Rectal smooth muscle tissue (tissue), 1 donor: ENCODE measurements around the gene SART1.

Source experiments
- H3K27ac ChIP-seq: one replicate; pipeline ENCODE4 v1.7.0; 2013; ENCODE audit warnings: low read depth, low read length, inconsistent platforms
- H3K27me3 ChIP-seq: one replicate; pipeline ENCODE4 v1.7.0; 2013; ENCODE audit warnings: low read length; ENCODE audit not compliant: control insufficient read depth, insufficient read depth
- H3K36me3 ChIP-seq: one replicate; pipeline ENCODE4 v1.7.0; 2013; ENCODE audit warnings: low read length; ENCODE audit not compliant: control insufficient read depth, insufficient read depth
- H3K4me1 ChIP-seq: one replicate; pipeline ENCODE4 v1.7.0; 2013; ENCODE audit warnings: low read length; ENCODE audit not compliant: control insufficient read depth, insufficient read depth
- H3K4me3 ChIP-seq: one replicate; pipeline ENCODE4 v1.7.0; 2013; ENCODE audit warnings: low read length
- H3K9ac ChIP-seq: one replicate; pipeline ENCODE4 v1.7.0; 2013; ENCODE audit warnings: low read length

The SART1 gene, protein sequence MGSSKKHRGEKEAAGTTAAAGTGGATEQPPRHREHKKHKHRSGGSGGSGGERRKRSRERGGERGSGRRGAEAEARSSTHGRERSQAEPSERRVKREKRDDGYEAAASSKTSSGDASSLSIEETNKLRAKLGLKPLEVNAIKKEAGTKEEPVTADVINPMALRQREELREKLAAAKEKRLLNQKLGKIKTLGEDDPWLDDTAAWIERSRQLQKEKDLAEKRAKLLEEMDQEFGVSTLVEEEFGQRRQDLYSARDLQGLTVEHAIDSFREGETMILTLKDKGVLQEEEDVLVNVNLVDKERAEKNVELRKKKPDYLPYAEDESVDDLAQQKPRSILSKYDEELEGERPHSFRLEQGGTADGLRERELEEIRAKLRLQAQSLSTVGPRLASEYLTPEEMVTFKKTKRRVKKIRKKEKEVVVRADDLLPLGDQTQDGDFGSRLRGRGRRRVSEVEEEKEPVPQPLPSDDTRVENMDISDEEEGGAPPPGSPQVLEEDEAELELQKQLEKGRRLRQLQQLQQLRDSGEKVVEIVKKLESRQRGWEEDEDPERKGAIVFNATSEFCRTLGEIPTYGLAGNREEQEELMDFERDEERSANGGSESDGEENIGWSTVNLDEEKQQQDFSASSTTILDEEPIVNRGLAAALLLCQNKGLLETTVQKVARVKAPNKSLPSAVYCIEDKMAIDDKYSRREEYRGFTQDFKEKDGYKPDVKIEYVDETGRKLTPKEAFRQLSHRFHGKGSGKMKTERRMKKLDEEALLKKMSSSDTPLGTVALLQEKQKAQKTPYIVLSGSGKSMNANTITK

DNA sequence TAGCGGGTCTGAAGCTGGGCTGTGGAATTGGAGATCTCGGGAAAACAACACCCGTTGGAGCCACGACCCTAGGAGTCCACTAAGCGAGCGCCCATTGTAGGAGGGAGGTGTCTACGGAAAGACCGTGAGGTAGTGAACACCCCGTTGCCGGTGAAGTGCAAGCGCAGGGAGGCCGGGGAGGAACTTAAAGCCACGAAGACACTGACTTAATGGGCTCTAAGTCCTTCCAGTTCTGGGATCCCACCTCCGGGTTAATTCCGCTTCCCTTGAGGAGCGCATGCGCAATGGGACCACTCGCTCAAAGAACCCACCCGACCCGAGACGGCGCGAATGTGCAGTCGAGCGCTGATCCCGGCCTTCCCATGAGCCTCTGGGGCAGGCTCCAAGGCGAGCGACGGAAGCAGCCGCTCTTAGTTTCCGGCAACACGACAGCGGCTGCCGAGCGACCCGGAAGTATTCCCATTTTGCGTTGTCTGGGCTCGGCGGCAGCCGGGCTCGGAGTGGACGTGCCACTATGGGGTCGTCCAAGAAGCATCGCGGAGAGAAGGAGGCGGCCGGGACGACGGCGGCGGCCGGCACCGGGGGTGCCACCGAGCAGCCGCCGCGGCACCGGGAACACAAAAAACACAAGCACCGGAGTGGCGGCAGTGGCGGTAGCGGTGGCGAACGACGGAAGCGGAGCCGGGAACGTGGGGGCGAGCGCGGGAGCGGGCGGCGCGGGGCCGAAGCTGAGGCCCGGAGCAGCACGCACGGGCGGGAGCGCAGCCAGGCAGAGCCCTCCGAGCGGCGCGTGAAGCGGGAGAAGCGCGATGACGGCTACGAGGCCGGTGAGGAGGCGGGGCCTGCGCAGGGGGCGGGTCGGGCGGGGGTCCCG lies at the start of gene SART1:
Gene SART1 (plus strand): TSS at position 468 of the 874 bp plus-strand sequence. CDS start 47 bp downstream, at position 515.
- Histone ChIP-seq H3K4me3 (peak within 1 kb of the TSS; percentile 94), H3K4me1 (peaks cover 14% of the 10 kb centered on the region), H3K36me3 (peaks cover 26% of the 10 kb centered on the region), H3K27me3 (no peaks in the 10 kb centered on the region), H3K27ac (peak within 1 kb of the TSS; percentile 94), H3K9ac (peak within 1 kb of the TSS; percentile 90)

DNA sequence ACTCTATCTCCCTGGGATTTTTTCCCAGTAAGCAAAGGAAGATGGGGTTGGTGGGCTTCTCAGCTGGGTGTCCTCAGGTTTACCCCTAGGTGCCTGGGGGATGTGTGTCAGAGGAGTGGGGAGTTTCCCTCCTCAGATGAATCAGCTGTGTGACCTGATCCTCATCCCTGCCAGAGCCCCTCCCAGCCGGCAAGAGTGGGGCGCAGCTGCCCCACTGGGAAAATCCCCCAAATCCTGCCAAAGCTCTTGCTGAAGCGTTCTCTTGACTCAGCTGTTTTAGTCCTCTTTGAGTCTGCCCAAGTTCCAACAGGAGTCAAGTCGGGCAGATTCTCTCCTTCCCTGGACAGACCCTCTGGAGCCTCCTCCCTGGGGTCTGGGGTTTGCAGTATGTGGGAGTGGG lies 48.7 kb upstream of the SART1 start:
- Histone ChIP-seq H3K36me3 (no peaks in the 10 kb centered on the region), H3K9ac (no peak overlapping the region), H3K4me1 (peaks cover 31% of the 10 kb centered on the region), H3K27ac (no peak overlapping the region), H3K27me3 (no peaks in the 10 kb centered on the region), H3K4me3 (no peak overlapping the region)

DNA sequence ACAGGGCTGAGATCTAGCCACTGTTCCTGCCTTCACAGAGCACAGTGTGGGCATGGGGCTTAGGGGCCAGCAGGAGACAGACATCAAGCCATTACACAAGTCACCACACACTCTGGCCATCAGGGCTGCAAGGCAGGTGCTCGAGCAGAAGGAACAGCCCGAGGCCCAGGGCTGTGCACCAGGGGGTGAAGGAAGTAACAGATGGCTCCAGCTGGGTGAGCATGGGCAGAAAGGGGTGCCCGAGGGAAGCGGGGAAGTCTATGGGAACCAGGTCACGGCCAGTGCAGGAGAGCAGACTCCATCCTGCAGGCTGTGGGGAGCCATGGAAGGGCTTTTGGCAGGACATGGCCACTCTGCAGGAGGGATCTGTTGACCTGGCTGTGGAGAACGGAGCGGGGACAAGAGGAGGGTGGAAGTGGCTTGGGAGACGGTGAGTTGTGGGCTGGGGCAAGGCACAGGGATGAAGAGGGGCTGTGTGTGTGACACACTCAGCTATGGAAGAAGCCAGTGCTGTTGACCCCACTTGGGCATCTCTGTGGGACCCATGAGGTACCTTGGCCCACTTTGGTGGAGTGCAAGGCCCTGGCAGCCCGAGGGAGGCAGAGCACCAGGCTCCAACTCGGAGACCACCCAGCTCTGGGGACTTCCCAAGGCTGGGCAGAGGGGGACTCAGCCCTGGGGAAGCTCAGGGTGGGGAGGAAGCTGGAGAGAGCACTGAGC lies 46.3 kb upstream of the SART1 start:
- Histone ChIP-seq H3K4me1 (peaks cover 34% of the 10 kb centered on the region), H3K36me3 (no peaks in the 10 kb centered on the region), H3K4me3 (no peak overlapping the region), H3K27ac (peak overlapping the region; percentile 88), H3K27me3 (no peaks in the 10 kb centered on the region), H3K9ac (no peak overlapping the region)

DNA sequence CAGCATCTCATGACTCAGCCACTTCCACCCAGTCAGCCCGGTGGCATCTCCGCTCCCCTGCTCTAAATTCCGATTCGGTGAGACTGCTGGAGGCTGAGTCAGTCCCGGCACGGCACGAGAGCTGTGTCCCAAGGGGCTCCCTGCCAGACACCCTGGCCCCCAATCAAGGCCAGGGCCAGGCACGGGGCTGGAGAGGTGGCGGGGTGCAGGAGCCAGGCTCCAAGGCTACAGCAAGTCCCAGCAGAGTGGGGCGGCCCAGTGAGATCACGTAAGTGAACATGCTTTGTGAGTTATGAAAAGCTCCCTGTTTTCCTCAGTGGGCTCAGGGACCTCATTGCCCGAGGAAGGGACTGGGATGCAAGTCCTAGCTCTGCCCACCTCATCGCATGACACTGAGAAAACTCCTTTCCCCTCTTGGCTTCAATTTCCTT lies 45.7 kb upstream of the SART1 start:
- peak overlapping the region; percentile 14 for H3K4me3 ChIP-seq
- H3K36me3 ChIP-seq, result peaks cover 3% of the 10 kb centered on the region
- peak overlapping the region; percentile 88 for H3K27ac ChIP-seq
- H3K9ac ChIP-seq, result no peak overlapping the region
- no peaks in the 10 kb centered on the region for H3K27me3 ChIP-seq
- H3K4me1 ChIP-seq, result peaks cover 39% of the 10 kb centered on the region

DNA sequence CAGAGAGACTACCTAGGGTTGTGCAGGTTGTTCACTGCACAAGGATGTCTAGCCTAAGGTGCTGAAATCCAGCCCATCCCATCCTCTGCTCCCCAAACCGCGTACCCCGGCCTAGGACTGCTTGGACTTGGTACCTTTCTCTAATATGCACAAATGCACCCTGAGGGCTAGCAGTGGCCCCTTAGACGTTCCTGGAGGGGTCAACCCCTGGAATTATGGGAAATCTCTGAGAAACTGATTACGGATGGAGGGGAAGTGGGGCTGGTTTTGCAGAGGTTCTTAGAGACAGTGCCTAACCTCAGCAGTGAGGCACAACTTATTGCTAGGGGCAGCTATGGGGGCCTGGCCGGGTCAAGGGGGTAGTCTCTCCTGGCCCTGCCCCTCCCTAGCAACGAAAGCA lies 45.1 kb upstream of the SART1 start:
- peak overlapping the region; percentile 88 for H3K27ac ChIP-seq
- no peak overlapping the region for H3K4me3 ChIP-seq
- H3K36me3 ChIP-seq, result peaks cover 4% of the 10 kb centered on the region
- peaks cover 39% of the 10 kb centered on the region for H3K4me1 ChIP-seq
- no peak overlapping the region for H3K9ac ChIP-seq
- H3K27me3 ChIP-seq, result no peaks in the 10 kb centered on the region

DNA sequence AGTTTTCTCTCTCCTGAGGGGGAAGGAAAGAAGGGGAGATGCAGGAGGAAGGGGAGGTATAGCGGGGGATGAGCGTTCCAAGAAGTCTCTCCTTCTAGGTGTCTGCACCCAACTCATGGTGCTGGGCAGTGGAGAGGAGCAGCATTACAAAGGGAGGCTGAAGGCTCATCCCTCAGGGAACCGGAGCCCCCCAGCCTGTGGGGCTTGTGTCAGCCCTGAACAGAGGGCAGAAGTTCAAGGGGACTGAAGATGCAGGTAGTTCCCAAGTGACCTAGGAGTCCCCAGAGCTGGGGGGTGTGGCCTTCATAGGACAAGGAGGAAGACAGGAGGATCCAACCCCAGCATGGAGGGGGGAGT lies 44.5 kb upstream of the SART1 start:
- H3K9ac ChIP-seq, result no peak overlapping the region
- peak overlapping the region; percentile 88 for H3K27ac ChIP-seq
- peaks cover 4% of the 10 kb centered on the region for H3K36me3 ChIP-seq
- H3K4me1 ChIP-seq, result peaks cover 34% of the 10 kb centered on the region
- H3K4me3 ChIP-seq, result peak overlapping the region; percentile 97
- H3K27me3 ChIP-seq, result no peaks in the 10 kb centered on the region

DNA sequence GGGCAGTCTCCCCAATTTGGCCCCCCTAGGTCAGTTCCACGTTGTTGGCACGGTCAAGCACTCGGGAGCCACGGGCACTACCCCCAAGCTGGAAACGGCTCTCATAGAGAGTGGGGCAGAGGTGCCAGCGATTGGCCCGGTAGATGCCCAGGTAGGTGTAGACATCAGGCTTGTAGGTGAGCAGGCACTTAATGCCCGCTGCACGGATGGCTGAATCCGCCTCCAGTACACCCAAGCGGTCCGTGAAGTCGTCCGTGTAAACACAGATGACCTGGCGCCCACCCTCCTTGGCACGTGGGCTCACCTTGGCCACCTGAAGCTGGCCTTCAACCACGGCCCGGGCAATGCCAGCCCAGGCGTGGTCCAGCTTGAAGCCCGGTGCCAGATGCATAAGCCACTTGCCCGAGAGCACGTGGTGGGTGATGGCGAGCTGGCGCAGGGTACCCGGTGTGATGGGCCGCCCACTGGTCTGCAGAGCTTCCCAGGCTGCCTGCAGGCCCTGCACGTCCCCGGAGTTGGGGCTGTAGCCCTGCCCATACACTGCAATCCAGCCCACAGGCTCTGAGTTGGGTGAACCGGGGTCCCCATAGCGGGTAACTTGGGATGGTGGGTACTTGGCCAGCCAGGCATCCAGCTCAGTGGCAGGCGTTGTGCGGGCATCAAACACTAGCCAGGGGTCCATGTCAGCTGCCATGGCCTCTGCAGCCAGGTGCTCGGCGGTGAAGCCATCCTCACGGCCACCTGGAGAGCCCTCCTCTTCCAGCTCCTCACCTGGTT lies 43.9 kb upstream of the SART1 start:
- H3K27me3 ChIP-seq, result no peaks in the 10 kb centered on the region
- H3K9ac ChIP-seq, result peak overlapping the region; percentile 70
- peak overlapping the region; percentile 97 for H3K4me3 ChIP-seq
- H3K36me3 ChIP-seq, result peaks cover 7% of the 10 kb centered on the region
- peaks cover 33% of the 10 kb centered on the region for H3K4me1 ChIP-seq
- H3K27ac ChIP-seq, result peak overlapping the region; percentile 94

DNA sequence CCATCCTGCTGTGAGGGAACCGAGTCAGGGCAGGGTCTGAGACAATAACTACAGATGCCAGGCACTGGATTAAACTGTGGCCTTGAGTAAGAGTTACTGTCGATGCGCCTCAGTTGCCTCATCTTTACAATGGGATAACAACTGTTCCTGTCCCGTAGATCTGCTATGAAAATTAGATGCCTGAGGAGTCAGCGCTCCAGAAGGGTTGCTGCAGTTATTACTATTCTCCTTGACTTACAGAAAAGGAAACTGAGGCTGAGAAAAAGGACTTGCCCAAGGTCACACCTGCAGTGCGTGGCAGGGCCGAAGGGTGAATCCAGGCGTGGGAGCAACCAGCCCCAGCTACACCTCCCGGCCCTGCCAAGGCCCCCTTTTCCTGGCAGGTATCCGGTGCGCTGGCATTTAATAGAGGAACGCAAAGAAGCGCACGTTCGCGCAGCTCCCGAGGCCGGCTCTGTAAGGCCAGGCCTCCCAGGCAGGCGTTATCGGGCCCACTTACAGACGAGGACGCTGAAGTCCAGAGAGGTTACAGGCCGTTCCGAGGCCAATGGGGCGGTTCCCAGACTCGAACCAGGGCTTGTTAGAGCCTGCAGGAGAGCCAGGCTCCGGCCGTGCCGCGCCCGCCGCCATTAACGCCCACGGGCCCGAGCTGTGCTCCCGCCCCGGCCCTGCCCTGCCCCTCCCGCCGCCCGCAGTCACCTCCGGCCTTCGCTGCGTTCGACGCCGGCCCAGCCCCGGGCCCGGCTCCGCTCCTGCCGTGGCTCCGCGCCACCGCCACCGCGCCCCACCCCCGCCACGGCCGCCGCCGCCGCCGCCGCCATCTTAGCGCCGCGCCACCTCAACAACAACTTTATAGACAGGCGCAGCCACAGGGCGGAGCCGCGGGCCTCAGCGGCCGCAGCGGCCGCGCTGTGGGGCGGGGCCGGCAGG lies 43.1 kb upstream of the SART1 start, which contains the start of gene C11orf68:
Gene C11orf68 (minus strand): TSS at position 852 of the 930 bp plus-strand sequence. CDS start 31 bp downstream, at position 821.
- peak within 1 kb of the TSS; percentile 70 for H3K9ac ChIP-seq
- H3K27ac ChIP-seq, result peak within 1 kb of the TSS; percentile 94
- H3K4me3 ChIP-seq, result peak within 1 kb of the TSS; percentile 97
- H3K27me3 ChIP-seq, result no peaks in the 10 kb centered on the region
- peaks cover 9% of the 10 kb centered on the region for H3K36me3 ChIP-seq
- H3K4me1 ChIP-seq, result peaks cover 33% of the 10 kb centered on the region

DNA sequence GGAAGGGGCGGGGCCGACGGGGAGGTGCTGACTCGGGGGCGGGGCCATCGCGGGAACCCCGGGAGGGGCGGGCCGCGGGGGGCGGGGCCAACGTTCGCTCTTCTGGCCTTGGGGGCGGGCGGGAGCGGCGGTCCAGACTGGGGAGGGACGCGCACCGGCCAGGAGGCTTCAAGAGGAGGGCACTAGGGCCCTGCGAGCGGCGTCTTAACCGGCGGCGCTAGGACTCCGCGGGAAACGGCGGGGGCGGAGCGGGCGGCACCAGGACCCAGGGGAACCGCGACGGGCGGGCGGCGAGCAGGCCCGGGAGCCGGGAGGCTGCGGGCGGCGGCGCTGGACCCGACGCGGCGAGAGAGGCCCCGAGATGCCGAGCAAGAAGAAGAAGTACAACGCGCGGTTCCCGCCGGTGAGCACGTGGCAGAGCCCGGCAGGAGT lies 42.4 kb upstream of the SART1 start, which contains the start of gene DRAP1:
Gene DRAP1 (plus strand): TSS at position 286 of the 432 bp plus-strand sequence. CDS start 76 bp downstream, at position 362.
- Histone ChIP-seq H3K27me3 (no peaks in the 10 kb centered on the region), H3K27ac (peak within 1 kb of the TSS; percentile 94), H3K4me3 (peak within 1 kb of the TSS; percentile 97), H3K4me1 (peaks cover 33% of the 10 kb centered on the region), H3K36me3 (peaks cover 9% of the 10 kb centered on the region), H3K9ac (peak within 1 kb of the TSS; percentile 70)
